Panc1 (cell line): Measurements from ENCODE around the gene CNBP.

Experiments used
- CTCF ChIP-seq: fragments of 450-650 bp; IDR thresholded peaks from 2 replicates; pipeline ENCODE4 v1.5.1; 2017; ENCODE audit warnings: mild to moderate bottlenecking
- POLR2AphosphoS5 ChIP-seq: IDR thresholded peaks from 2 replicates; pipeline ENCODE4 v1.6.1; 2012; ENCODE audit warnings: mild to moderate bottlenecking, low read depth, low read length, moderate library complexity
- SIN3A ChIP-seq: IDR thresholded peaks from 2 replicates; pipeline ENCODE4 v1.6.1; 2012; ENCODE audit warnings: low read depth, mild to moderate bottlenecking, low read length, moderate library complexity, borderline replicate concordance; ENCODE audit not compliant: insufficient read depth

DNA sequence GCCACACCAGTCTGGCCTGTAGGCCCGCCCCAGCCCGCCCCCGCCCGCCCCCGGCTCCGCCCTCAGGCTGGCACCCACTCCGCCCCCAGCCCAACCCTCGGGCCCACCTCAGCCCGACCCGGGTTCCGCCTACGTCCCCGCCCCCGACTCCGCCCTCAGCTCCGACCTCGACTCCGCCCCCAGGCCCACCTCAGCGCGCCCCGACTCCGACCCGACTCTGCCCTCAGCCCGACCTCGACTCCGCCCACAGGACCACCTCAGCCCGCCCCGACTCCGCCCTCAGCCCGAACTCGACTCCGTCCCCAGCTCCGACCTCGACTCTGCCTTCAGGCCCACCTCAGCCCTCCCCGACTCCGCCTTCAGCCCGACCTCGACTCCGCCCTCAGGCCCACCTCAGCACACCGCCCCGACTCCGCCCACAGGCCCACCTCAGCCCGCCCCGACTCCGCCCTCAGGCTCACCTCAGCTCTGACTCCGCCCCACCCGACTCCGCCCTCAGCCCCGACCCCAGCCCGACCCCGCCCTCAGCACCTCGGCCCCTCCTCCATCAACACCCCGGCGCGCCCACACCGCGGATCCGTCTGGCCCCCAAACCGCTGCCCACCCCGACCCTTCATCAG lies 61.8 kb downstream of the CNBP start, which contains the start of gene RAB43:
- TF ChIP-seq CTCF (no peak), POLR2AphosphoS5 (no peak), SIN3A (no peak)
